Liver (tissue), 3 donors: ENCODE data around the gene LRRC4.

Source experiments
- CTCF ChIP-seq: fragments of 150-350 bp; IDR thresholded peaks from 2 replicates; pipeline ENCODE4 v1.5.1; 2017; ENCODE audit warnings: improper control_type of control experiment, low read depth, low read length; ENCODE audit not compliant: missing input control
- EGR1 ChIP-seq, 2 donors: IDR thresholded peaks; 2 replicates each; pipeline ENCODE4 v1.6.1; 2016 to 2018; ENCODE audit warnings: antibody characterized with exemption in 2 of 2, low read depth in 2 of 2
- FOXA1 ChIP-seq: IDR thresholded peaks from 2 replicates; pipeline ENCODE4 v1.6.1; 2016; ENCODE audit warnings: antibody characterized with exemption
- GABPA ChIP-seq, 2 donors: IDR thresholded peaks in 1 of 2; conservative IDR thresholded peaks in 1 of 2; 2 replicates each; pipeline ENCODE4 v1.6.1; 2016; ENCODE audit warnings: antibody characterized with exemption in 2 of 2, mild to moderate bottlenecking in 1 of 2, moderate library complexity in 1 of 2
- HNF4G ChIP-seq: IDR thresholded peaks from 2 replicates; pipeline ENCODE4 v1.6.1; 2016; ENCODE audit warnings: antibody characterized with exemption
- MAX ChIP-seq: IDR thresholded peaks from 2 replicates; pipeline ENCODE4 v1.6.1; 2016; ENCODE audit warnings: antibody characterized with exemption
- REST ChIP-seq: IDR thresholded peaks from 2 replicates; pipeline ENCODE4 v1.6.1; 2016; ENCODE audit warnings: antibody characterized with exemption, mild to moderate bottlenecking
- RXRA ChIP-seq, 2 donors: IDR thresholded peaks; 2 replicates each; pipeline ENCODE4 v1.6.1; 2017 to 2018; ENCODE audit warnings: antibody characterized with exemption in 2 of 2, mild to moderate bottlenecking in 1 of 2
- TAF1 ChIP-seq: conservative IDR thresholded peaks from 2 replicates; pipeline ENCODE4 v1.6.1; 2016; ENCODE audit warnings: antibody characterized with exemption, mild to moderate bottlenecking
- donor health status: healthy.
- donor health status: healthy.

- no peak for TF ChIP-seq CTCF
- TF ChIP-seq EGR1 (IDR thresholded peaks at IDR 0.05; ENCODE audit: low read depth in 2 of 2), result no peak
- no peak for TF ChIP-seq REST
- TF ChIP-seq GABPA (IDR thresholded peaks at IDR 0.05 in 1 of 2, conservative IDR thresholded peaks at IDR 0.05 in 1 of 2), result no peak
- TF ChIP-seq FOXA1, result no peak
- TF ChIP-seq TAF1, result no peak
- TF ChIP-seq RXRA (IDR thresholded peaks at IDR 0.05), result no peak
- TF ChIP-seq MAX, result no peak
- no peak for TF ChIP-seq HNF4G
These were observed 5.9 kb downstream of the LRRC4 start for GRCh38 chr7:128025380-128025779.
